Activated naive CD4-positive, alpha-beta T cell treated with anti-CD3 and anti-CD28 coated beads, Interleukin-2, amount 50 U/mL, for 72 hours (primary cell): ENCODE results near the gene LRRC10B. TPM values are rescaled to one million over a fixed set of nuclear protein-coding genes. Genes with fewer than 3 reads are reported as not detected.

Source experiments
- ATAC-seq, 2 donors: fragments of 150-1000 bp; cut with Tn5 transposase; 2 replicates each; pipeline ENCODE4 v1.10.0; 2021; ENCODE audit warnings: mild to moderate bottlenecking in 2 of 2, moderate library complexity in 2 of 2
- DNase-seq, 2 donors: peaks; one replicate each; pipeline ENCODE4 v3.0.0; 2021 to 2022; ENCODE audit warnings: low spot score in 2 of 2
- H3K27ac Mint-ChIP-seq, 2 donors: one replicate each; pipeline ENCODE4 v1.8.0; 2022; ENCODE audit warnings: mild to moderate bottlenecking in 2 of 2, mixed read lengths in 2 of 2
- H3K36me3 Mint-ChIP-seq, 2 donors: one replicate each; pipeline ENCODE4 v1.8.0; 2022; ENCODE audit warnings: mixed read lengths in 2 of 2
- H3K9me3 Mint-ChIP-seq, 2 donors: one replicate each; pipeline ENCODE4 v1.8.0; 2022; ENCODE audit warnings: mixed read lengths in 2 of 2
- total RNA-seq, 2 donors: library from RNA; stranded (reverse); gene quantifications; one replicate each; pipeline ENCODE4 v1.2.3, GENCODE V29; 2022

LRRC10B gene
- total RNA-seq, 2 donors from 2014 or later, result not detected

- Mint-ChIP-seq H3K27ac (no peak overlapping the region), H3K9me3 (no peaks in the 10 kb centered on the region), H3K36me3 (no peaks in the 10 kb centered on the region)
- ATAC-seq, result no peak
- DNase-seq, result no peak
These were observed 26.7 kb upstream of the LRRC10B start for GRCh38 chr11:61481806-61482205.

GRCh38 chr11:61482513-61482912 lies 26.0 kb upstream of the LRRC10B start:
- Mint-ChIP-seq H3K36me3 (no peaks in the 10 kb centered on the region), H3K27ac (no peak overlapping the region), H3K9me3 (no peaks in the 10 kb centered on the region)
- ATAC-seq (peak; percentile 44 to 61), DNase-seq (peak in 1 of 2 donors; percentile 42)

GRCh38 chr11:61484541-61484940 lies 24.0 kb upstream of the LRRC10B start:
- Mint-ChIP-seq H3K9me3 (no peaks in the 10 kb centered on the region), H3K27ac (no peak overlapping the region), H3K36me3 (no peaks in the 10 kb centered on the region)
- no peak for ATAC-seq
- DNase-seq, result no peak

GRCh38 chr11:61485080-61485479 lies 23.5 kb upstream of the LRRC10B start:
- H3K27ac Mint-ChIP-seq, result no peak overlapping the region
- H3K9me3 Mint-ChIP-seq, result no peaks in the 10 kb centered on the region
- ATAC-seq (no peak), DNase-seq (no peak)
- H3K36me3 Mint-ChIP-seq, result no peaks in the 10 kb centered on the region

- Mint-ChIP-seq H3K27ac (no peak overlapping the region), H3K9me3 (no peaks in the 10 kb centered on the region), H3K36me3 (no peaks in the 10 kb centered on the region)
- ATAC-seq, result no peak
- DNase-seq, result no peak
These were observed 22.4 kb upstream of the LRRC10B start for GRCh38 chr11:61486011-61486620.

GRCh38 chr11:61486779-61487178 lies 21.8 kb upstream of the LRRC10B start:
- ATAC-seq, result peak in 1 of 2 donors; percentile 24
- no peaks in the 10 kb centered on the region for H3K9me3 Mint-ChIP-seq
- no peak overlapping the region for H3K27ac Mint-ChIP-seq
- no peaks in the 10 kb centered on the region for H3K36me3 Mint-ChIP-seq
- no peak for DNase-seq

GRCh38 chr11:61487342-61488025 lies 21.1 kb upstream of the LRRC10B start:
- H3K36me3 Mint-ChIP-seq, result no peaks in the 10 kb centered on the region
- H3K9me3 Mint-ChIP-seq, result no peaks in the 10 kb centered on the region
- H3K27ac Mint-ChIP-seq, result no peak overlapping the region
- no peak for ATAC-seq
- no peak for DNase-seq

GRCh38 chr11:61488651-61489291 lies 19.8 kb upstream of the LRRC10B start:
- DNase-seq, result no peak
- peak overlapping the region in 1 of 2 donors; percentile 9 for H3K27ac Mint-ChIP-seq
- no peak for ATAC-seq
- no peaks in the 10 kb centered on the region for H3K36me3 Mint-ChIP-seq
- H3K9me3 Mint-ChIP-seq, result no peaks in the 10 kb centered on the region

- Mint-ChIP-seq H3K9me3 (no peaks in the 10 kb centered on the region), H3K27ac (no peak overlapping the region), H3K36me3 (no peaks in the 10 kb centered on the region)
- DNase-seq (no peak), ATAC-seq (no peak)
These were observed 18.5 kb upstream of the LRRC10B start for GRCh38 chr11:61489833-61490721.

GRCh38 chr11:61491736-61492395 lies 16.7 kb upstream of the LRRC10B start:
- H3K27ac Mint-ChIP-seq, result no peak overlapping the region
- no peaks in the 10 kb centered on the region for H3K36me3 Mint-ChIP-seq
- DNase-seq (no peak), ATAC-seq (no peak)
- no peaks in the 10 kb centered on the region for H3K9me3 Mint-ChIP-seq

- no peak overlapping the region for H3K27ac Mint-ChIP-seq
- no peaks in the 10 kb centered on the region for H3K36me3 Mint-ChIP-seq
- no peaks in the 10 kb centered on the region for H3K9me3 Mint-ChIP-seq
- DNase-seq (no peak), ATAC-seq (no peak)
These were observed 14.1 kb upstream of the LRRC10B start for GRCh38 chr11:61494381-61494961.

GRCh38 chr11:61495801-61496601 lies 12.5 kb upstream of the LRRC10B start:
- Mint-ChIP-seq H3K36me3 (no peaks in the 10 kb centered on the region), H3K9me3 (no peaks in the 10 kb centered on the region), H3K27ac (no peak overlapping the region)
- no peak for ATAC-seq
- DNase-seq, result no peak

GRCh38 chr11:61496602-61497400 lies 11.7 kb upstream of the LRRC10B start:
- no peaks in the 10 kb centered on the region for H3K36me3 Mint-ChIP-seq
- no peaks in the 10 kb centered on the region for H3K9me3 Mint-ChIP-seq
- no peak overlapping the region for H3K27ac Mint-ChIP-seq
- ATAC-seq (no peak), DNase-seq (no peak)

- ATAC-seq (no peak), DNase-seq (no peak)
- no peak overlapping the region for H3K27ac Mint-ChIP-seq
- no peaks in the 10 kb centered on the region for H3K36me3 Mint-ChIP-seq
- no peaks in the 10 kb centered on the region for H3K9me3 Mint-ChIP-seq
These were observed 11.1 kb upstream of the LRRC10B start for GRCh38 chr11:61497473-61497872.

GRCh38 chr11:61497876-61498275 lies 10.7 kb upstream of the LRRC10B start:
- Mint-ChIP-seq H3K36me3 (no peaks in the 10 kb centered on the region), H3K27ac (no peak overlapping the region), H3K9me3 (no peaks in the 10 kb centered on the region)
- no peak for DNase-seq
- no peak for ATAC-seq
